Stomach (tissue), 9 donors: Measurements from ENCODE around the gene MYO3B. TPM values are rescaled to one million over a fixed set of nuclear protein-coding genes. Genes with fewer than 3 reads are reported as not detected.

ENCODE experiments used
- DNase-seq, 2 donors: peaks; one replicate each; pipeline versions ENCODE4 v3.0.0 to v3.0.0-alpha.2; 2013 to 2019
- H3K27ac ChIP-seq, 5 donors: fragments of 200-600 bp in 4 of 5; sonication (generic) in 4 of 5; one replicate each; pipeline ENCODE4 v1.5.1; 2013 to 2019; ENCODE audit warnings: mild to moderate bottlenecking in 1 of 5, moderate library complexity in 1 of 5
- H3K27me3 ChIP-seq, 3 donors: fragments of 200-600 bp; sonication (generic); one replicate each; pipeline ENCODE4 v1.5.1; 2017 to 2019; ENCODE audit warnings: mixed run types in 1 of 3
- H3K36me3 ChIP-seq, 4 donors: fragments of 200-600 bp; sonication (generic); 1 replicate in 3 of 4; 2 replicates in 1 of 4; pipeline ENCODE4 v1.5.1; 2016 to 2019
- H3K4me1 ChIP-seq, 4 donors: fragments of 200-600 bp; sonication (generic); one replicate each; pipeline ENCODE4 v1.5.1; 2016 to 2019
- H3K4me3 ChIP-seq, 4 donors: fragments of 200-600 bp; sonication (generic) in 3 of 4; one replicate each; pipeline ENCODE4 v1.5.1; 2016 to 2019; ENCODE audit warnings: mild to moderate bottlenecking in 1 of 4
- H3K9me3 ChIP-seq, 4 donors: fragments of 200-600 bp; sonication (generic); one replicate each; pipeline ENCODE4 v1.5.1; 2016 to 2019
- CTCF ChIP-seq, 7 experiments: fragments of 450-650 bp in 4 of 7; fragments of 200-600 bp in 3 of 7; sonication (generic) in 3 of 7; IDR thresholded peaks; one replicate each; pipeline ENCODE4 v1.5.1; 2016 to 2019; ENCODE audit warnings: antibody characterized with exemption in 7 of 7, control low read depth in 2 of 7, mild to moderate bottlenecking in 1 of 7
- EP300 ChIP-seq: sonication (generic); formaldehyde crosslinking; IDR thresholded peaks from one replicate; pipeline ENCODE4 v1.6.1; 2017; ENCODE audit warnings: antibody characterized with exemption
- POLR2A ChIP-seq, 4 donors: fragments of 450-650 bp; IDR thresholded peaks; one replicate each; pipeline ENCODE4 v1.6.1; 2016; ENCODE audit warnings: antibody characterized with exemption in 4 of 4, control low read depth in 2 of 4, mild to moderate bottlenecking in 1 of 4, moderate library complexity in 1 of 4
- POLR2AphosphoS5 ChIP-seq, 3 donors: sonication (generic); formaldehyde crosslinking; IDR thresholded peaks; one replicate each; pipeline ENCODE4 v1.6.1; 2016; ENCODE audit warnings: antibody characterized with exemption in 3 of 3
- WGBS, 5 donors: extraction: QIAGEN DNeasy Blood & Tissue Kit in 3 of 5; methylation state at CpG; one replicate each; pipeline versions ENCODE4 v1.1.5 to v1.1.7; 2013 to 2018; 5-methylcytosine and 5-hydroxymethylcytosine counted together
- intact Hi-C: fragments of 100-400 bp; cut with DNase I; formaldehyde crosslinking; loops from one replicate; pipeline ENCODE4 v1.15.1; 2023; ENCODE audit warnings: low total_unique reads
- polyA plus RNA-seq, 3 donors: library from polyadenylated mRNA; stranded (reverse); fragments of 200-250 nt; gene quantifications; one replicate each; pipeline ENCODE4 v1.2.3, GENCODE V29; 2013
- total RNA-seq, 5 donors: library from RNA; depleted of rRNA; stranded (reverse); fragments of >200 nt; gene quantifications; one replicate each; pipeline versions ENCODE4 v1.1.0 to v1.2.3, GENCODE V29; 2014 to 2016
- donor health status: healthy with polysubstance abuse.
- donor health status: Bipolar disorder and iron deficiency.
- donor health status: healthy.

Gene MYO3B
- total and polyA plus RNA-seq, 8 donors = 0.05 to 0.37 TPM; not detected in 6

- 33 to 56% (median 48%) methylated on average over 7 of the region's 7 CpGs for WGBS, 5 donors
- DNase-seq = no peak
Measured at GRCh38 chr2:170155723-170156253, 22.2 kb upstream of the MYO3B start.

DNA sequence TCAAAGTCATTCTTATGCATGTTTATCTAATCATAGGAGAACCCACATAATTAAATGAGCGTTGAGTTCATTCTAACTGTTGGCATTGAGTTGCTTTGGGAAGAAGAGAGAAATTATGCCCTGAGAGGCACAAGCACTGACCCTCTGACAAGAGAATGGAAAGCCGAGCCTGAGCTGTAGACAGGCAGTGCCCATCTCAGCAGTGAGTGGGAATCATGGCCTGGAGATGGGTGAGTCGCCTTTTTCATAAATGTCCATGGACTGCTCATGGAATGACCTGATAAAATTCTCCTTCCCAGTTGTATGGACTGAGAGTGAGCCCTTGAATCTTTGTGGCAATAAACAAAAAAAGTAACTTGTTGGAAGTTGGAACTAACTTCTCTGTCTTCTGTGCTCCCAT lies 21.4 kb upstream of the MYO3B start:
- 66 to 87% (median 81%) methylated on average over 3 of the region's 3 CpGs for WGBS, 5 donors
- intact Hi-C loops = no loop called here
- H3K36me3 ChIP-seq = no peaks in the 10 kb centered on the region
- H3K4me3 ChIP-seq = no peak overlapping the region
- H3K9me3 ChIP-seq = no peaks in the 10 kb centered on the region
- no peaks in the 10 kb centered on the region for H3K27me3 ChIP-seq
- H3K4me1 ChIP-seq = peaks cover 0 to 21% (median 4%) of the 10 kb centered on the region in 4 donors
- no peak for DNase-seq
- no peak for TF ChIP-seq POLR2A (IDR thresholded peaks at IDR 0.05)
- no peak for TF ChIP-seq POLR2AphosphoS5 (IDR thresholded peaks at IDR 0.05)
- H3K27ac ChIP-seq = no peak overlapping the region

More at GRCh38 chr2:170155723-170156253, 22.2 kb upstream of the MYO3B start:
- H3K36me3 ChIP-seq = no peaks in the 10 kb centered on the region
- H3K27me3 ChIP-seq = no peaks in the 10 kb centered on the region
- peaks cover 0 to 21% (median 4%) of the 10 kb centered on the region in 4 donors for H3K4me1 ChIP-seq
- H3K27ac ChIP-seq = no peak overlapping the region
- no peak for TF ChIP-seq EP300
- no peak for TF ChIP-seq POLR2AphosphoS5 (IDR thresholded peaks at IDR 0.05)
- TF ChIP-seq CTCF (IDR thresholded peaks at IDR 0.05) = no peak
- TF ChIP-seq POLR2A (IDR thresholded peaks at IDR 0.05) = no peak
- intact Hi-C loops = no loop called here
- H3K9me3 ChIP-seq = no peaks in the 10 kb centered on the region
- H3K4me3 ChIP-seq = no peak overlapping the region

GRCh38 chr2:170157025-170157684 lies 20.8 kb upstream of the MYO3B start:
- WGBS, 5 donors = 37 to 50% (median 44%) methylated on average over 3 of the region's 3 CpGs
- Histone ChIP-seq H3K4me3 (no peak overlapping the region), H3K36me3 (no peaks in the 10 kb centered on the region), H3K4me1 (peaks cover 0 to 21% (median 4%) of the 10 kb centered on the region in 4 donors), H3K27ac (no peak overlapping the region), H3K27me3 (no peaks in the 10 kb centered on the region), H3K9me3 (no peaks in the 10 kb centered on the region)
- intact Hi-C loops = no loop called here
- no peak for DNase-seq
- TF ChIP-seq CTCF (IDR thresholded peaks at IDR 0.05) (no peak), POLR2A (IDR thresholded peaks at IDR 0.05) (no peak), EP300 (no peak), POLR2AphosphoS5 (IDR thresholded peaks at IDR 0.05) (no peak)

GRCh38 chr2:170159060-170159459 lies 18.9 kb upstream of the MYO3B start:
- Histone ChIP-seq H3K27ac (no peak overlapping the region), H3K27me3 (no peaks in the 10 kb centered on the region), H3K9me3 (no peaks in the 10 kb centered on the region), H3K4me3 (no peak overlapping the region), H3K36me3 (no peaks in the 10 kb centered on the region), H3K4me1 (peaks cover 0 to 21% (median 4%) of the 10 kb centered on the region in 4 donors)
- intact Hi-C loops = no loop called here
- TF ChIP-seq POLR2A (IDR thresholded peaks at IDR 0.05) (no peak), EP300 (no peak), CTCF (IDR thresholded peaks at IDR 0.05) (no peak), POLR2AphosphoS5 (IDR thresholded peaks at IDR 0.05) (no peak)
- DNase-seq = no peak
